ENCODE measurements around the gene TRAPPC10.

The TRAPPC10 gene

GRCh38 chr21:44011579-44012473 is at the start of gene TRAPPC10:
TRAPPC10 (plus strand) TSS chr21:44012309; CDS start chr21:44012494, 185 bp downstream.
- peak; percentile 87 for DNase-seq (ENCODE audit: low spot score)

GRCh38 chr21:43965911-43966585 is 46.1 kb upstream of the TRAPPC10 start:
- DNase-seq (ENCODE audit: low spot score), result no peak

- no peak for DNase-seq (ENCODE audit: low spot score)
Measured at GRCh38 chr21:43966946-43967512, 45.1 kb upstream of the TRAPPC10 start.

GRCh38 chr21:43967981-43968380 is 44.1 kb upstream of the TRAPPC10 start:
- DNase-seq (ENCODE audit: low spot score), result no peak

GRCh38 chr21:43968410-43969114 is 43.5 kb upstream of the TRAPPC10 start:
- DNase-seq (ENCODE audit: low spot score), result no peak

GRCh38 chr21:43969115-43969444 is 43.0 kb upstream of the TRAPPC10 start:
- no peak for DNase-seq (ENCODE audit: low spot score)

- no peak for DNase-seq (ENCODE audit: low spot score)
Measured at GRCh38 chr21:43970551-43970950, 41.6 kb upstream of the TRAPPC10 start.

- DNase-seq (ENCODE audit: low spot score), result no peak
Measured at GRCh38 chr21:43971201-43971991, 40.7 kb upstream of the TRAPPC10 start.

- DNase-seq (ENCODE audit: low spot score), result no peak
Measured at GRCh38 chr21:43971992-43972255, 40.2 kb upstream of the TRAPPC10 start.

GRCh38 chr21:43972850-43973633 is 39.1 kb upstream of the TRAPPC10 start:
- no peak for DNase-seq (ENCODE audit: low spot score)

GRCh38 chr21:43973634-43973955 is 38.5 kb upstream of the TRAPPC10 start:
- no peak for DNase-seq (ENCODE audit: low spot score)

GRCh38 chr21:43974791-43975468 is 37.2 kb upstream of the TRAPPC10 start:
- no peak for DNase-seq (ENCODE audit: low spot score)

- peak; percentile 62 for DNase-seq (ENCODE audit: low spot score)
Measured at GRCh38 chr21:43975469-43976098, 36.5 kb upstream of the TRAPPC10 start.

- no peak for DNase-seq (ENCODE audit: low spot score)
Measured at GRCh38 chr21:43976661-43977060, 35.4 kb upstream of the TRAPPC10 start.

- no peak for DNase-seq (ENCODE audit: low spot score)
Measured at GRCh38 chr21:43978060-43978459, 34.0 kb upstream of the TRAPPC10 start.

- DNase-seq (ENCODE audit: low spot score), result no peak
Measured at GRCh38 chr21:43979654-43980053, 32.5 kb upstream of the TRAPPC10 start.

GRCh38 chr21:43981151-43981870 is 30.8 kb upstream of the TRAPPC10 start:
- no peak for DNase-seq (ENCODE audit: low spot score)

GRCh38 chr21:43981871-43982210 is 30.3 kb upstream of the TRAPPC10 start:
- no peak for DNase-seq (ENCODE audit: low spot score)

GRCh38 chr21:43982489-43983078 is 29.5 kb upstream of the TRAPPC10 start:
- no peak for DNase-seq (ENCODE audit: low spot score)

Data from putamen (tissue), 1 donor.